ENCODE data around the gene PNLIPRP2.

GRCh38 chr10:116648903-116649302 lies 28.1 kb downstream of the PNLIPRP2 start:
- TF ChIP-seq POLR2A (IDR thresholded peaks at IDR 0.05) (no peak), EP300 (IDR thresholded peaks at IDR 0.05) (no peak)
- TF ChIP-seq, protein P1, sequence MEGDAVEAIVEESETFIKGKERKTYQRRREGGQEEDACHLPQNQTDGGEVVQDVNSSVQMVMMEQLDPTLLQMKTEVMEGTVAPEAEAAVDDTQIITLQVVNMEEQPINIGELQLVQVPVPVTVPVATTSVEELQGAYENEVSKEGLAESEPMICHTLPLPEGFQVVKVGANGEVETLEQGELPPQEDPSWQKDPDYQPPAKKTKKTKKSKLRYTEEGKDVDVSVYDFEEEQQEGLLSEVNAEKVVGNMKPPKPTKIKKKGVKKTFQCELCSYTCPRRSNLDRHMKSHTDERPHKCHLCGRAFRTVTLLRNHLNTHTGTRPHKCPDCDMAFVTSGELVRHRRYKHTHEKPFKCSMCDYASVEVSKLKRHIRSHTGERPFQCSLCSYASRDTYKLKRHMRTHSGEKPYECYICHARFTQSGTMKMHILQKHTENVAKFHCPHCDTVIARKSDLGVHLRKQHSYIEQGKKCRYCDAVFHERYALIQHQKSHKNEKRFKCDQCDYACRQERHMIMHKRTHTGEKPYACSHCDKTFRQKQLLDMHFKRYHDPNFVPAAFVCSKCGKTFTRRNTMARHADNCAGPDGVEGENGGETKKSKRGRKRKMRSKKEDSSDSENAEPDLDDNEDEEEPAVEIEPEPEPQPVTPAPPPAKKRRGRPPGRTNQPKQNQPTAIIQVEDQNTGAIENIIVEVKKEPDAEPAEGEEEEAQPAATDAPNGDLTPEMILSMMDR (IDR thresholded peaks at IDR 0.05): no peak

All from tibial nerve (tissue), 4 donors.